Keratinocyte (primary cell): ENCODE measurements around the gene KIAA0040.

Experiments used
- CTCF ChIP-seq, 3 experiments: IDR thresholded peaks in 1 of 3; conservative IDR thresholded peaks in 1 of 3; optimal IDR thresholded peaks in 1 of 3; 2 replicates in 2 of 3; 3 replicates in 1 of 3; pipeline versions ENCODE3 to v1.5.1; 2011; ENCODE audit warnings: low read length in 3 of 3, mild to moderate bottlenecking in 3 of 3, moderate library complexity in 2 of 3, control low read depth in 1 of 3, inconsistent platforms in 1 of 3; ENCODE audit not compliant: insufficient read depth in 2 of 3; ENCODE audit errors: extremely low read depth in 1 of 3
- EZH2 ChIP-seq: IDR thresholded peaks from one replicate; pipeline ENCODE4 v1.6.1; 2012; ENCODE audit warnings: inconsistent platforms, mild to moderate bottlenecking, low read length, moderate library complexity

DNA sequence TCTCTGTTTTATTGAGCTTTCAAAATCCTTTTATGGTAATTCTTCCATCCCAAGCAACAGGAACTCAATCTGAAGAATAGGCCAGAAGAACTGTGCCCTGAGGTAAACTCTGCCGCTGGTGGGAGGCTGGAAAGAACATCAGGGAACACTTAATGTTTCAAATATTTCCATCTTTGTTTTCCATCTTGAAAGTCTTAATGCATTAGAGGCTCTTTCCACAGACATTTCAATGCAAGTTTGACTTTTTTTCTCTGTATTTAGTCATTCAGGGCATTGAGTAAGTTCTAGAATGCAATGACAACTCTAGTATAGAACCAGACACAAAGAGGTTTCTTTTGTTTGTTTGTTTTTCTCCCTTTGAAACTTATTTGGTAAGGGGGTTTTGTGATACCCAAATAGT lies 61.5 kb downstream of the KIAA0040 start:
- TF ChIP-seq CTCF (optimal IDR thresholded peaks at IDR 0.05 in 1 of 3, IDR thresholded peaks at IDR 0.05 in 1 of 3, conservative IDR thresholded peaks at IDR 0.05 in 1 of 3; ENCODE audit: extremely low read depth in 1 of 3, insufficient read depth in 2 of 3, low read length in 3 of 3) (no peak), EZH2 (no peak)
